ENCODE measurements around the gene MYCBP2. TPM values are rescaled to one million over a fixed set of nuclear protein-coding genes. Genes with fewer than 3 reads are reported as not detected.

Gene MYCBP2
- total and polyA plus RNA-seq, 4 donors, result 12.1 to 86.4 (median 30.0) TPM

GRCh38 chr13:77353995-77354394 is 27.1 kb upstream of the MYCBP2 start:
- Histone ChIP-seq H3K9ac (ENCODE audit: low read depth in 1 of 2, low read length in 2 of 2) (no peak overlapping the region), H3K4me3 (ENCODE audit: low read depth in 1 of 3, low read length in 3 of 3) (no peak overlapping the region), H3K36me3 (ENCODE audit: control insufficient read depth in 4 of 4, insufficient read depth in 3 of 4, low read depth in 1 of 4, low read length in 3 of 4) (no peaks in the 10 kb centered on the region), H3K9me3 (ENCODE audit: control insufficient read depth in 4 of 4, low read length in 3 of 4) (no peaks in the 10 kb centered on the region), H3K27me3 (ENCODE audit: control insufficient read depth in 4 of 4, insufficient read depth in 4 of 4, low read length in 3 of 4) (no peaks in the 10 kb centered on the region), H3K27ac (ENCODE audit: low read depth in 1 of 2, low read length in 2 of 2) (no peak overlapping the region), H3K4me1 (ENCODE audit: control insufficient read depth in 4 of 4, insufficient read depth in 4 of 4, low read length in 3 of 4) (peaks cover 0 to 10% (median 1%) of the 10 kb centered on the region in 4 donors)
- 70% methylated on average over 2 of the region's 2 CpGs for WGBS
- no peak for DNase-seq (ENCODE audit: low spot score)
- no peak for TF ChIP-seq JUND (IDR thresholded peaks at IDR 0.05)
- no peak for TF ChIP-seq HNF4G (IDR thresholded peaks at IDR 0.05)
- TF ChIP-seq HNF4A (conservative IDR thresholded peaks at IDR 0.05), result no peak
- no peak for TF ChIP-seq GABPA (IDR thresholded peaks at IDR 0.05 in 1 of 2, conservative IDR thresholded peaks at IDR 0.05 in 1 of 2)
- no peak for TF ChIP-seq EGR1 (IDR thresholded peaks at IDR 0.05; ENCODE audit: low read depth in 2 of 2)
- TF ChIP-seq FOXA2 (IDR thresholded peaks at IDR 0.05), result no peak

- TF ChIP-seq YY1 (IDR thresholded peaks at IDR 0.05), result no peak
- TF ChIP-seq REST (IDR thresholded peaks at IDR 0.05), result no peak
- TF ChIP-seq GABPA (IDR thresholded peaks at IDR 0.05 in 1 of 2, conservative IDR thresholded peaks at IDR 0.05 in 1 of 2), result no peak
- no peak for TF ChIP-seq HNF4G (IDR thresholded peaks at IDR 0.05)
- no peak for TF ChIP-seq SP1 (IDR thresholded peaks at IDR 0.05)
- TF ChIP-seq, protein P1, sequence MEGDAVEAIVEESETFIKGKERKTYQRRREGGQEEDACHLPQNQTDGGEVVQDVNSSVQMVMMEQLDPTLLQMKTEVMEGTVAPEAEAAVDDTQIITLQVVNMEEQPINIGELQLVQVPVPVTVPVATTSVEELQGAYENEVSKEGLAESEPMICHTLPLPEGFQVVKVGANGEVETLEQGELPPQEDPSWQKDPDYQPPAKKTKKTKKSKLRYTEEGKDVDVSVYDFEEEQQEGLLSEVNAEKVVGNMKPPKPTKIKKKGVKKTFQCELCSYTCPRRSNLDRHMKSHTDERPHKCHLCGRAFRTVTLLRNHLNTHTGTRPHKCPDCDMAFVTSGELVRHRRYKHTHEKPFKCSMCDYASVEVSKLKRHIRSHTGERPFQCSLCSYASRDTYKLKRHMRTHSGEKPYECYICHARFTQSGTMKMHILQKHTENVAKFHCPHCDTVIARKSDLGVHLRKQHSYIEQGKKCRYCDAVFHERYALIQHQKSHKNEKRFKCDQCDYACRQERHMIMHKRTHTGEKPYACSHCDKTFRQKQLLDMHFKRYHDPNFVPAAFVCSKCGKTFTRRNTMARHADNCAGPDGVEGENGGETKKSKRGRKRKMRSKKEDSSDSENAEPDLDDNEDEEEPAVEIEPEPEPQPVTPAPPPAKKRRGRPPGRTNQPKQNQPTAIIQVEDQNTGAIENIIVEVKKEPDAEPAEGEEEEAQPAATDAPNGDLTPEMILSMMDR (IDR thresholded peaks at IDR 0.05; ENCODE audit: low read depth, low read length, missing input control), result no peak
- no peak for TF ChIP-seq MAX (IDR thresholded peaks at IDR 0.05)
- no peak for TF ChIP-seq RXRA (IDR thresholded peaks at IDR 0.05)
- no peak for TF ChIP-seq ZBTB33 (IDR thresholded peaks at IDR 0.05)
- TF ChIP-seq HNF4A (conservative IDR thresholded peaks at IDR 0.05), result no peak
- TF ChIP-seq FOXA1 (IDR thresholded peaks at IDR 0.05), result no peak
- TF ChIP-seq RAD21 (IDR thresholded peaks at IDR 0.05), result no peak
- TF ChIP-seq FOXA2 (IDR thresholded peaks at IDR 0.05), result no peak
- TF ChIP-seq JUND (IDR thresholded peaks at IDR 0.05), result no peak
- no peak for TF ChIP-seq TAF1 (conservative IDR thresholded peaks at IDR 0.05)
- 80% methylated on average over 3 of the region's 3 CpGs for WGBS
- H3K4me1 ChIP-seq (ENCODE audit: control insufficient read depth in 4 of 4, insufficient read depth in 4 of 4, low read length in 3 of 4), result peaks cover 0 to 6% (median 0%) of the 10 kb centered on the region in 4 donors
- H3K9ac ChIP-seq (ENCODE audit: low read depth in 1 of 2, low read length in 2 of 2), result no peak overlapping the region
- H3K36me3 ChIP-seq (ENCODE audit: control insufficient read depth in 4 of 4, insufficient read depth in 3 of 4, low read depth in 1 of 4, low read length in 3 of 4), result no peaks in the 10 kb centered on the region
- no peaks in the 10 kb centered on the region for H3K27me3 ChIP-seq (ENCODE audit: control insufficient read depth in 4 of 4, insufficient read depth in 4 of 4, low read length in 3 of 4)
- H3K9me3 ChIP-seq (ENCODE audit: control insufficient read depth in 4 of 4, low read length in 3 of 4), result no peaks in the 10 kb centered on the region
- DNase-seq (ENCODE audit: low spot score), result no peak
- H3K27ac ChIP-seq (ENCODE audit: low read depth in 1 of 2, low read length in 2 of 2), result no peak overlapping the region
- no peak overlapping the region for H3K4me3 ChIP-seq (ENCODE audit: low read depth in 1 of 3, low read length in 3 of 3)
Measured at GRCh38 chr13:77351315-77351714, 24.4 kb upstream of the MYCBP2 start.

Data from liver (tissue), 9 donors.